ENCODE measurements around the gene MSRB3. TPM values are rescaled to one million over a fixed set of nuclear protein-coding genes. Genes with fewer than 3 reads are reported as not detected.

MSRB3 gene
- total RNA-seq, 1 donor: 72.4 TPM

DNA sequence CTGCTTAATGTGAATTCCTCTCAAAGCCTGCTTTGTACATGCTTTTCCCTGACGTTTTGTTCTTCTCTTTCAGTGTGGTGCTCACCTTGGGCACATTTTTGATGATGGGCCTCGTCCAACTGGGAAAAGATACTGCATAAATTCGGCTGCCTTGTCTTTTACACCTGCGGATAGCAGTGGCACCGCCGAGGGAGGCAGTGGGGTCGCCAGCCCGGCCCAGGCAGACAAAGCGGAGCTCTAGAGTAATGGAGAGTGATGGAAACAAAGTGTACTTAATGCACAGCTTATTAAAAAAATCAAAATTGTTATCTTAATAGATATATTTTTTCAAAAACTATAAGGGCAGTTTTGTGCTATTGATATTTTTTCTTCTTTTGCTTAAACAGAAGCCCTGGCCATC lies 184.6 kb downstream of the MSRB3 start:
- TF ChIP-seq, protein P1, sequence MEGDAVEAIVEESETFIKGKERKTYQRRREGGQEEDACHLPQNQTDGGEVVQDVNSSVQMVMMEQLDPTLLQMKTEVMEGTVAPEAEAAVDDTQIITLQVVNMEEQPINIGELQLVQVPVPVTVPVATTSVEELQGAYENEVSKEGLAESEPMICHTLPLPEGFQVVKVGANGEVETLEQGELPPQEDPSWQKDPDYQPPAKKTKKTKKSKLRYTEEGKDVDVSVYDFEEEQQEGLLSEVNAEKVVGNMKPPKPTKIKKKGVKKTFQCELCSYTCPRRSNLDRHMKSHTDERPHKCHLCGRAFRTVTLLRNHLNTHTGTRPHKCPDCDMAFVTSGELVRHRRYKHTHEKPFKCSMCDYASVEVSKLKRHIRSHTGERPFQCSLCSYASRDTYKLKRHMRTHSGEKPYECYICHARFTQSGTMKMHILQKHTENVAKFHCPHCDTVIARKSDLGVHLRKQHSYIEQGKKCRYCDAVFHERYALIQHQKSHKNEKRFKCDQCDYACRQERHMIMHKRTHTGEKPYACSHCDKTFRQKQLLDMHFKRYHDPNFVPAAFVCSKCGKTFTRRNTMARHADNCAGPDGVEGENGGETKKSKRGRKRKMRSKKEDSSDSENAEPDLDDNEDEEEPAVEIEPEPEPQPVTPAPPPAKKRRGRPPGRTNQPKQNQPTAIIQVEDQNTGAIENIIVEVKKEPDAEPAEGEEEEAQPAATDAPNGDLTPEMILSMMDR (IDR thresholded peaks at IDR 0.05; ENCODE audit: extremely low read depth, low read depth, low read length): no peak

DNA sequence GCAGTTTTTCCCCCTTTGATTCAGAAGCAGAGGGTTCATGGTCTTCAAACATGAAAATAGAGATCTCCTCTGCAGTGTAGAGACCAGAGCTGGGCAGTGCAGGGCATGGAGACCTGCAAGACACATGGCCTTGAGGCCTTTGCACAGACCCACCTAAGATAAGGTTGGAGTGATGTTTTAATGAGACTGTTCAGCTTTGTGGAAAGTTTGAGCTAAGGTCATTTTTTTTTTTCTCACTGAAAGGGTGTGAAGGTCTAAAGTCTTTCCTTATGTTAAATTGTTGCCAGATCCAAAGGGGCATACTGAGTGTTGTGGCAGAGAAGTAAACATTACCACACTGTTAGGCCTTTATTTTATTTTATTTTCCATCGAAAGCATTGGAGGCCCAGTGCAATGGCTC lies 185.1 kb downstream of the MSRB3 start:
- Histone ChIP-seq H4K20me1 (ENCODE audit: insufficient read depth, low read length) (no peaks in the 10 kb centered on the region), H3K4me2 (ENCODE audit: insufficient read depth, low read length) (no peak overlapping the region), H3K4me1 (ENCODE audit: insufficient read depth, low read length) (peaks cover 9% of the 10 kb centered on the region), H3K9me3 (ENCODE audit: low read depth, low read length) (no peaks in the 10 kb centered on the region), H3K27ac (ENCODE audit: low read depth, low read length) (no peak overlapping the region), H2AFZ (ENCODE audit: low read length) (no peak overlapping the region), H3K27me3 (ENCODE audit: insufficient read depth, low read length) (no peaks in the 10 kb centered on the region), H3K4me3 (ENCODE audit: insufficient read depth, low read length) (no peak overlapping the region), H3K79me2 (ENCODE audit: insufficient read depth, low read length) (no peaks in the 10 kb centered on the region), H3K36me3 (ENCODE audit: insufficient read depth, low read length) (peaks cover 11% of the 10 kb centered on the region)
- no peak for DNase-seq (ENCODE audit: insufficient read length, low spot score, missing footprints)
- TF ChIP-seq, protein P1 (IDR thresholded peaks at IDR 0.05; ENCODE audit: extremely low read depth, low read depth, low read length): no peak

More for the DNA sequence above, 184.6 kb downstream of the MSRB3 start:
- Histone ChIP-seq H3K27me3 (ENCODE audit: insufficient read depth, low read length) (no peaks in the 10 kb centered on the region), H3K4me2 (ENCODE audit: insufficient read depth, low read length) (no peak overlapping the region), H3K27ac (ENCODE audit: low read depth, low read length) (no peak overlapping the region), H3K36me3 (ENCODE audit: insufficient read depth, low read length) (peaks cover 16% of the 10 kb centered on the region), H3K79me2 (ENCODE audit: insufficient read depth, low read length) (no peaks in the 10 kb centered on the region), H3K4me3 (ENCODE audit: insufficient read depth, low read length) (no peak overlapping the region), H3K4me1 (ENCODE audit: insufficient read depth, low read length) (peaks cover 9% of the 10 kb centered on the region), H4K20me1 (ENCODE audit: insufficient read depth, low read length) (no peaks in the 10 kb centered on the region), H2AFZ (ENCODE audit: low read length) (no peak overlapping the region), H3K9me3 (ENCODE audit: low read depth, low read length) (no peaks in the 10 kb centered on the region)
- DNase-seq (ENCODE audit: insufficient read length, low spot score, missing footprints): no peak

DNA sequence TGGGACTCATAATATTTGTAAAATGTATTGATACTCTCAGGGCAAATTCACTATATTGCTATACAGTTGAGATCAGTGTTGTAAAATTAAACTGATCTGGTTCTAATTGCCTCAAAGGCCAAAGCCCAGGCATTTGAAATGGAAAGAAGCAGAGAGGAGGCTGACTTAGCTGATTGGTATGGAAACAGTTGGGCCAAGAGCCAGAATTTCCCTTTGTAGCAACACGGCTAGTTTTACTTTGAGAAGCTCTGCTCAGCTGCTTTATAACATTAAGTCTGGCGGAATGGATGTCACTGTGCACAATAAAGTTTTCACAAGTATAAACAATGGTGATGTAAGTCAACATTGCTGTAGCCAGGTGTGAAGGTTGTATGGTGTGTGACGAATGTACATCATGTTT lies 186.4 kb downstream of the MSRB3 start:
- H3K4me2 ChIP-seq (ENCODE audit: insufficient read depth, low read length): peak overlapping the region; percentile 8

DNA sequence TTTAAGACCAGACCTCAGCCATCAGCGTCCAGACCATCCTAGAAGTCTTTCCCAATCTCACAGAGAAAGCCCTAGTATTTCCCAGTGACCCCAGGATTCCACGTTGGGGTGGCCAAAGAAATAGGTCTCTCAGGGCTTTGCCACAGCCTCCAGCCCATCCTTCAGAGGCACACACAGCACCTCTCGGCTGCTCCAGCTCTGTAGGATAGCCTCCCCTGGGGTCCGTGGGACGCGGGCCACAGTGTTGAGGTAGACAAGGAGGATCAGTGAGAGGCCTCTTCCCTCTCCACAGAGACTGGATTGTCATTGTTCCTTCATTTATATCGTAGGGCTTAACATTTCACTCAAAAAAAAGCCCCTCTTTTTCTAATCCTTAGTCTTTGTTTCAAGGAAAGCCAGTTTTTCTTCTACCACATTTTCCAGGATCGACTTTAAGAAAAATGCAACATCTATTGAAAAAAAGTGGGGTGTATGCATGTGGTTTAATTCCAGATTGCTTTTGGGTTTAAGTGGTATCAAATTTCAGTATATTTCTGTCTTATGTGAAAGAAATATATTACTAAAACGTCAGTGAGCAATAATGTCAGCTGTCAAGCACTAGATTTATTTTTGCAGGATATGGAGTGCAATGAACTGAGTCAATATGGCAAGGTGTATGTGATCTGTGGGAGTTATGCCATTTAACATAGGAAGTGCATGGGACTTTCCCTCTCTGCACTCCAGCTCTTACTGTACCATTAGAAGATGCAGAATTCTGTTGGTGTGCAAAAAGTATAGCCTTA lies 187.5 kb downstream of the MSRB3 start:
- peaks cover 9% of the 10 kb centered on the region for H3K36me3 ChIP-seq (ENCODE audit: insufficient read depth, low read length)
- no peak overlapping the region for H3K4me3 ChIP-seq (ENCODE audit: insufficient read depth, low read length)
- TF ChIP-seq, protein P1 (IDR thresholded peaks at IDR 0.05; ENCODE audit: extremely low read depth, low read depth, low read length): no peak
- no peak overlapping the region for H3K27ac ChIP-seq (ENCODE audit: low read depth, low read length)
- no peak for DNase-seq (ENCODE audit: insufficient read length, low spot score, missing footprints)
- H3K9me3 ChIP-seq (ENCODE audit: low read depth, low read length): no peaks in the 10 kb centered on the region
- no peak overlapping the region for H2AFZ ChIP-seq (ENCODE audit: low read length)
- H3K27me3 ChIP-seq (ENCODE audit: insufficient read depth, low read length): no peaks in the 10 kb centered on the region
- H3K4me2 ChIP-seq (ENCODE audit: insufficient read depth, low read length): no peak overlapping the region
- H3K4me1 ChIP-seq (ENCODE audit: insufficient read depth, low read length): peaks cover 9% of the 10 kb centered on the region
- H3K79me2 ChIP-seq (ENCODE audit: insufficient read depth, low read length): no peaks in the 10 kb centered on the region
- no peaks in the 10 kb centered on the region for H4K20me1 ChIP-seq (ENCODE audit: insufficient read depth, low read length)

More for the DNA sequence above, 186.4 kb downstream of the MSRB3 start:
- Histone ChIP-seq H4K20me1 (ENCODE audit: insufficient read depth, low read length) (no peaks in the 10 kb centered on the region), H3K4me1 (ENCODE audit: insufficient read depth, low read length) (peaks cover 9% of the 10 kb centered on the region), H3K9me3 (ENCODE audit: low read depth, low read length) (no peaks in the 10 kb centered on the region), H3K36me3 (ENCODE audit: insufficient read depth, low read length) (peaks cover 9% of the 10 kb centered on the region), H2AFZ (ENCODE audit: low read length) (no peak overlapping the region), H3K4me3 (ENCODE audit: insufficient read depth, low read length) (no peak overlapping the region), H3K27ac (ENCODE audit: low read depth, low read length) (peak overlapping the region; percentile 19), H3K27me3 (ENCODE audit: insufficient read depth, low read length) (no peaks in the 10 kb centered on the region), H3K79me2 (ENCODE audit: insufficient read depth, low read length) (no peaks in the 10 kb centered on the region)
- DNase-seq (ENCODE audit: insufficient read length, low spot score, missing footprints): peak; percentile 78
- TF ChIP-seq, protein P1 (IDR thresholded peaks at IDR 0.05; ENCODE audit: extremely low read depth, low read depth, low read length): no peak
